PC-9 (cell line): ENCODE measurements around the gene USP13. TPM values are rescaled to one million over a fixed set of nuclear protein-coding genes. Genes with fewer than 3 reads are reported as not detected.

Experiments used
- BruUV-seq: library from RNA; stranded (reverse); fragments of 400-500 nt; replicated peaks from 2 replicates; lab custom pipeline; 2021; lab: Mats Ljungman, UMichigan
- CTCF ChIA-PET: fragments of 300-600 bp; sonication (Branson Sonifier 250); formaldehyde crosslinking; loops from one replicate; lab custom pipeline; 2022; ENCODE audit warnings: antibody characterized with exemption; lab: Charles Lee
- POLR2A ChIA-PET: fragments of 300-600 bp; sonication (Branson Sonifier 250); formaldehyde crosslinking; loops from one replicate; lab custom pipeline; 2022; ENCODE audit warnings: antibody characterized with exemption; ENCODE audit not compliant: unreplicated experiment; lab: Charles Lee
- DNase-seq, 2 experiments: peaks; one replicate each; pipeline versions ENCODE4 v3.0.0 to v3.0.0-alpha.2; 2015 to 2022; ENCODE audit warnings: mixed read lengths in 1 of 2
- H2AFZ ChIP-seq: fragments of 200-600 bp; sonication (generic); 2 replicates; pipeline ENCODE4 v1.8.1; 2017; ENCODE audit warnings: antibody characterized with exemption
- H3F3A ChIP-seq: fragments of 200-600 bp; sonication (generic); 2 replicates; pipeline ENCODE4 v1.8.1; 2017; ENCODE audit warnings: antibody characterized with exemption, mild to moderate bottlenecking, low read depth; ENCODE audit not compliant: insufficient read depth
- H3K27ac ChIP-seq: fragments of 200-600 bp; sonication (generic); 2 replicates; pipeline ENCODE4 v1.6.1; 2016; ENCODE audit warnings: mixed run types
- H3K27me3 ChIP-seq: fragments of 200-600 bp; sonication (generic); 2 replicates; pipeline ENCODE4 v1.6.1; 2016; ENCODE audit warnings: low read depth, mixed run types; ENCODE audit not compliant: insufficient read depth
- H3K36me3 ChIP-seq: fragments of 200-600 bp; sonication (generic); 2 replicates; pipeline ENCODE4 v1.6.1; 2016; ENCODE audit warnings: low read depth, mixed run types
- H3K4me1 ChIP-seq: fragments of 200-600 bp; sonication (generic); replicated peaks from 2 replicates; pipeline ENCODE4 v1.6.1; 2016; ENCODE audit warnings: mixed run types; ENCODE audit not compliant: insufficient read depth
- H3K4me2 ChIP-seq: fragments of 200-600 bp; sonication (generic); 2 replicates; pipeline ENCODE4 v1.6.1; 2017; ENCODE audit warnings: mixed run types
- H3K4me3 ChIP-seq: fragments of 200-600 bp; sonication (generic); 2 replicates; pipeline ENCODE4 v1.6.1; 2016; ENCODE audit warnings: mixed run types
- H3K79me2 ChIP-seq: fragments of 200-600 bp; sonication (generic); 2 replicates; pipeline ENCODE4 v1.6.1; 2017; ENCODE audit warnings: low read depth, mixed run types
- H3K9me2 ChIP-seq: fragments of 200-600 bp; sonication (generic); 2 replicates; pipeline ENCODE4 v1.8.1; 2017; ENCODE audit warnings: mild to moderate bottlenecking; ENCODE audit not compliant: insufficient read depth
- H3K9me3 ChIP-seq: fragments of 200-600 bp; sonication (generic); 2 replicates; pipeline ENCODE4 v1.8.1; 2016; ENCODE audit warnings: low read depth; ENCODE audit not compliant: insufficient read depth
- H4K20me1 ChIP-seq: fragments of 200-600 bp; sonication (generic); 2 replicates; pipeline ENCODE4 v1.8.1; 2017; ENCODE audit not compliant: insufficient read depth
- CTCF ChIP-seq: fragments of 200-600 bp; sonication (generic); conservative IDR thresholded peaks from 2 replicates; pipeline ENCODE4 v1.6.1; 2017; ENCODE audit warnings: mixed run types, antibody characterized with exemption, mild to moderate bottlenecking, moderate library complexity
- EZH2 ChIP-seq: fragments of 200-600 bp; sonication (generic); IDR thresholded peaks from 2 replicates; pipeline ENCODE4 v1.8.0; 2017; ENCODE audit warnings: antibody characterized with exemption, low read depth
- intact Hi-C: fragments of 100-400 bp; cut with micrococcal nuclease; formaldehyde crosslinking; loops from one replicate; pipeline ENCODE4 v1.10.0; 2022; ENCODE audit not compliant: unreplicated experiment
- total RNA-seq: library from RNA; stranded (reverse); gene quantifications from 2 replicates; pipeline ENCODE4 v1.2.3, GENCODE V29; 2021

USP13 gene
- total RNA-seq, 1 experiment from 2014 or later: 24.7 TPM

- no peak overlapping the region for H3K4me2 ChIP-seq
- H3K4me1 ChIP-seq: no peaks in the 10 kb centered on the region
- H3K79me2 ChIP-seq: no peaks in the 10 kb centered on the region
- BruUV-seq: no TSS peak
- no peaks in the 10 kb centered on the region for H3K36me3 ChIP-seq
- no peaks in the 10 kb centered on the region for H3K9me3 ChIP-seq
- 0 out of 2 replicates have a peak, but pooled peaks cover 5% of the 10 kb centered on the region for H4K20me1 ChIP-seq
- H3K9me2 ChIP-seq: no peaks in the 10 kb centered on the region
- no peaks in the 10 kb centered on the region; the same call in 1 of the 2 replicates for H3F3A ChIP-seq
- intact Hi-C loops: no loop called here
- no peak overlapping the region for H3K27ac ChIP-seq
- no peak overlapping the region for H2AFZ ChIP-seq
- CTCF ChIA-PET: no interaction called here
- TF ChIP-seq EZH2 (no peak), CTCF (no peak)
- no peak for DNase-seq
- no peaks in the 10 kb centered on the region for H3K27me3 ChIP-seq
- POLR2A ChIA-PET: no interaction called here
- H3K4me3 ChIP-seq: no peak overlapping the region
These were observed 45.0 kb downstream of the USP13 start for GRCh38 chr3:179697736-179698332.

GRCh38 chr3:179700716-179701115, 47.9 kb downstream of the USP13 start:
- DNase-seq: no peak
- no peak for TF ChIP-seq EZH2
- no peak for TF ChIP-seq CTCF
- Histone ChIP-seq H3F3A (no peaks in the 10 kb centered on the region; the same call in 1 of the 2 replicates), H3K4me2 (no peak overlapping the region), H3K27ac (no peak overlapping the region), H3K79me2 (no peaks in the 10 kb centered on the region), H3K9me3 (no peaks in the 10 kb centered on the region), H3K27me3 (no peaks in the 10 kb centered on the region), H3K36me3 (no peaks in the 10 kb centered on the region), H3K9me2 (no peaks in the 10 kb centered on the region), H3K4me3 (no peak overlapping the region), H3K4me1 (no peaks in the 10 kb centered on the region), H4K20me1 (0 out of 2 replicates have a peak, but pooled peaks cover 4% of the 10 kb centered on the region), H2AFZ (no peak overlapping the region)
- CTCF ChIA-PET: no interaction called here
- POLR2A ChIA-PET: interaction anchor here (0.5 kb wide), 1 partner anchor 1225 kb away, joined by 4 read pairs; no protein-coding TSS in a partner anchor
- intact Hi-C loops: no loop called here
- BruUV-seq: no TSS peak

GRCh38 chr3:179701176-179701827, 48.5 kb downstream of the USP13 start:
- DNase-seq: no peak
- no peaks in the 10 kb centered on the region; the same call in 1 of the 2 replicates for H3F3A ChIP-seq
- no peaks in the 10 kb centered on the region for H3K9me2 ChIP-seq
- no peaks in the 10 kb centered on the region for H3K4me1 ChIP-seq
- no peak overlapping the region for H3K4me3 ChIP-seq
- H3K9me3 ChIP-seq: no peaks in the 10 kb centered on the region
- POLR2A ChIA-PET: no interaction called here
- no peak overlapping the region for H3K4me2 ChIP-seq
- H3K79me2 ChIP-seq: no peaks in the 10 kb centered on the region
- no peak overlapping the region for H2AFZ ChIP-seq
- TF ChIP-seq EZH2: no peak
- TF ChIP-seq CTCF: no peak
- no peaks in the 10 kb centered on the region for H3K36me3 ChIP-seq
- no peaks in the 10 kb centered on the region for H4K20me1 ChIP-seq
- no TSS peak for BruUV-seq
- H3K27ac ChIP-seq: no peak overlapping the region
- intact Hi-C loops: no loop called here
- H3K27me3 ChIP-seq: no peaks in the 10 kb centered on the region
- CTCF ChIA-PET: no interaction called here
